Fibroblast of the aortic adventitia (primary cell): ENCODE data around the gene PTBP2. TPM values are rescaled to one million over a fixed set of nuclear protein-coding genes. Genes with fewer than 3 reads are reported as not detected.

Source experiments
- DNase-seq: peaks from one replicate; pipeline ENCODE4 v3.0.0-alpha.2; 2010; ENCODE audit warnings: low read depth
- H3K4me3 ChIP-seq: 2 replicates; pipeline ENCODE4 v1.5.1; 2011; ENCODE audit warnings: low read depth, mild to moderate bottlenecking, control low read depth, low read length, moderate library complexity
- total RNA-seq: library from RNA; depleted of rRNA; stranded (reverse); fragments of >200 nt; gene quantifications from 2 replicates; pipeline ENCODE4 v1.2.3, GENCODE V29; 2012; ENCODE audit warnings: low replicate concordance
- TF ChIP-seq, protein P1 (sequence below): IDR thresholded peaks from 2 replicates; pipeline ENCODE4 v1.5.1; 2011; ENCODE audit warnings: mild to moderate bottlenecking, low read length, control low read depth, inconsistent platforms; ENCODE audit not compliant: insufficient read depth

The PTBP2 gene
- total RNA-seq, 1 donor, result 41.7 TPM

GRCh38 chr1:96715482-96715881 lies 6.1 kb upstream of the PTBP2 start:
- TF ChIP-seq, protein P1, sequence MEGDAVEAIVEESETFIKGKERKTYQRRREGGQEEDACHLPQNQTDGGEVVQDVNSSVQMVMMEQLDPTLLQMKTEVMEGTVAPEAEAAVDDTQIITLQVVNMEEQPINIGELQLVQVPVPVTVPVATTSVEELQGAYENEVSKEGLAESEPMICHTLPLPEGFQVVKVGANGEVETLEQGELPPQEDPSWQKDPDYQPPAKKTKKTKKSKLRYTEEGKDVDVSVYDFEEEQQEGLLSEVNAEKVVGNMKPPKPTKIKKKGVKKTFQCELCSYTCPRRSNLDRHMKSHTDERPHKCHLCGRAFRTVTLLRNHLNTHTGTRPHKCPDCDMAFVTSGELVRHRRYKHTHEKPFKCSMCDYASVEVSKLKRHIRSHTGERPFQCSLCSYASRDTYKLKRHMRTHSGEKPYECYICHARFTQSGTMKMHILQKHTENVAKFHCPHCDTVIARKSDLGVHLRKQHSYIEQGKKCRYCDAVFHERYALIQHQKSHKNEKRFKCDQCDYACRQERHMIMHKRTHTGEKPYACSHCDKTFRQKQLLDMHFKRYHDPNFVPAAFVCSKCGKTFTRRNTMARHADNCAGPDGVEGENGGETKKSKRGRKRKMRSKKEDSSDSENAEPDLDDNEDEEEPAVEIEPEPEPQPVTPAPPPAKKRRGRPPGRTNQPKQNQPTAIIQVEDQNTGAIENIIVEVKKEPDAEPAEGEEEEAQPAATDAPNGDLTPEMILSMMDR, result no peak
- no peak overlapping the region for H3K4me3 ChIP-seq
- DNase-seq, result no peak

- peak overlapping the region; percentile 94 for H3K4me3 ChIP-seq
- TF ChIP-seq, protein P1, result no peak
- peak; percentile 38 for DNase-seq
Measured at GRCh38 chr1:96721053-96721415, 550 bp upstream of the PTBP2 start.

DNA sequence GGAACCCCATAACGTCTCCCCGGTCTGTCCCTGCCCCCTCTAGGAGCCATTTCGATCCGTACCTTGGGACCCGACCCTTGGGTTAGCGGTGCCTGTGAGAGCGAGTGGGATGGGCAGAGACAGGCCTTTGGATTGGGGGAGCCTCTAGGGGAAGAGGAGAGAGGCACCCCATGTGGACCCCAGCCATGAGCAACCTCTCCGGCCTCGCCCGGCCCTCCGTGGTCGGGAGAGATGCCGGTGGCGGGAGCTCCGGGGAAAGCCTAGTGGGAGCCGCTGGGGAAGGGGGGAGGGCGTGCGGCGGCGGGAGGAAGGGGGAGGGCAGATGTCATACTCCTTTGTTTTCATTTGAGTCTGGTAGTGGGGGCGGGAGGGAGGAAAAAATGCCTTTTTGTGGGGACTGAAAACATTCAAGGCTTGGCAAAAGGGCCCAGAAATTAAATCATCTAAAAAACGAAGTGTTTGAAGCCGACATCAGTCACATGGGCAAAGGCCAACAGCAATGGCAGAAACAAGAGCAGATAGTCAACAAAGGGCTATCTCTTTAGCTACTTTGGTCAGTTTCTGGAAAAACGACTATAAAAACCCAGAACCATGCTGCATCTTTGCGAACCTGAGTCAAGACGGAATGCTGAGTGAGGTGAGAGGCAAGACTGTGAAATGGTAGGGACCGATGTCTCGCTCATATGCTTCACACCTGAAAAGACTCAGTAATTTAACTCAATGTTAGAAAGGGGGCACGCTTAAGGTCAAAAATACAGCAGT lies 758 bp downstream of the PTBP2 start:
- peak overlapping the region; percentile 94 for H3K4me3 ChIP-seq
- TF ChIP-seq, protein P1, result no peak
- peak; percentile 63 for DNase-seq

DNA sequence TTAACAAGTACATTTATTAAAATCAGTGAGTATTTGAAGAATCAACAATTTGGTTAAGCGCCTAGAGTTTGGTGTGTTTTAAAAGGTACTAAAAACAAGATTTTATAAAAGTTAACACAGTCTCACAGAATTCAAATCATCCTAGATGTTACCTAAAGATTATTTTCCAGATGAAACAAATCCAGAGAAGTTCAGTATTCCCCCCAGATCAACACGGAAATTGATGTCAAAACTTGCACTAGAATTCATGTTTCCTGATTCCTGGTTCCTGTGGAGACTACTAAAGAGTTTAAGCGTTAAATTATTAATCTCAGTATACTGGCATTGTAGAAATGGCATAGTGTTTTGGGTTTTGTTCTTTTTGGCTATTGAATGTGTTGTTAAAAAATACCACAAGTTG lies 1.4 kb downstream of the PTBP2 start:
- no peak for DNase-seq
- TF ChIP-seq, protein P1, result no peak
- H3K4me3 ChIP-seq, result peak overlapping the region; percentile 94

- DNase-seq, result no peak
- TF ChIP-seq, protein P1, result no peak
Measured at GRCh38 chr1:96723377-96723776, 1.8 kb downstream of the PTBP2 start.

DNA sequence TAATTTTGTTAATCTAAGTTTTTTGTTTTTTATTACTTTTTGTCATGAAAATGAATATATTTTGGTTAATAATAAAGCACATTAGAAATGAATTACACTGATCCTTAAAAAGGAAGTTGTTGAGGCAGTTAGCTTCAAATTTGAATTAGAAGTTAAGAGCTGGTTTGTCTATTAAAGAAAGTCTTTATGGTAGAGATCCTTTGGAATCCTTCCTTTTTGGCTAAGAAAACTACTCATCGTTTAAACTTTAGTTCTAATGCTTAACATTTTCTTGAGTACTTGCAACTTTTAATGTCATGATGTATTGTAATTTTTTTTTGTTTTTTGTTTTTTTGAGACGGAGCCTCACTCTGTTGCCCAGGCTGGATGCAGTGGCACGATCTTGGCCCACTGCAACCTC lies 2.4 kb downstream of the PTBP2 start:
- TF ChIP-seq, protein P1, result no peak
- no peak overlapping the region for H3K4me3 ChIP-seq
- no peak for DNase-seq

More at GRCh38 chr1:96723377-96723776, 1.8 kb downstream of the PTBP2 start:
- peak overlapping the region; percentile 94 for H3K4me3 ChIP-seq

DNA sequence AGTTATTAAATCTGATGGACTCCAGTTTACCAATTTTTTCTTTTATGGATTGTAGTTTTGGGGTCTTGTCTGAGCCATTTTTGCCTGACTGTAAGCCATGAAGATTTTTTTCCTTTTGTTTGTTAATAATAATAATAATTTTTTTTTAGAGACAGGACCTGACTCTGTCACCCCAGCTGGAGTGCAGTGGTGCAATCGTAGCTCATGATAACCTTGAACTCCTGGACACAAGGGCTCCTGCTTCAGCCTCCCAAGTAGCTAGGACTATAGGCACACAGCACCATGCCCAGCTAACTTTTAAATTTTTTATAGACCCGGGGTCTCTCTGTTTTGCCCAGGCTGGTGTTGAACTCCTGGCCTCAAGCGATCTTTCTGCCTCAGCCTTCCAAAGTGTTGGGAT lies 6.3 kb downstream of the PTBP2 start:
- TF ChIP-seq, protein P1, result no peak
- no peak overlapping the region for H3K4me3 ChIP-seq
- no peak for DNase-seq
